GM21390 (cell line): ENCODE results near the gene STRN.
"Not testable (repeated sequence)": the region's sequence is repeated elsewhere in the genome, so short reads cannot be mapped to it uniquely, and the experiment has no call there.

Source experiments
- ATAC-seq: cut with Tn5 transposase; IDR thresholded peaks from one replicate; pipeline ENCODE4 v1.9.1; 2021; ENCODE audit not compliant: unreplicated experiment

STRN gene

GRCh38 chr2:36966370-36967235 is at the start of gene STRN:
Gene STRN, minus strand, starts transcription at chr2:36966536. Its CDS starts 73 bp downstream, at chr2:36966463.
- peak; percentile 98 for ATAC-seq

- ATAC-seq, result no peak
Observed at GRCh38 chr2:37013315-37013641, 46.9 kb upstream of the STRN start.

GRCh38 chr2:37011130-37011529 is 44.8 kb upstream of the STRN start:
- no peak for ATAC-seq

- ATAC-seq, result peak; percentile 100
Observed at GRCh38 chr2:37005118-37005868, 39.0 kb upstream of the STRN start.

GRCh38 chr2:37000988-37001556 is 34.7 kb upstream of the STRN start:
- ATAC-seq, result no peak

GRCh38 chr2:37000318-37000717 is 34.0 kb upstream of the STRN start:
- no peak for ATAC-seq

GRCh38 chr2:36999416-36999815 is 33.1 kb upstream of the STRN start:
- not testable (repeated sequence) for ATAC-seq

- ATAC-seq, result no peak
Observed at GRCh38 chr2:36993841-36994620, 27.7 kb upstream of the STRN start.

GRCh38 chr2:36988008-36988407 is 21.7 kb upstream of the STRN start:
- ATAC-seq, result no peak

GRCh38 chr2:36982467-36982866 is 16.1 kb upstream of the STRN start:
- ATAC-seq, result no peak

GRCh38 chr2:36981911-36982310 is 15.6 kb upstream of the STRN start:
- no peak for ATAC-seq

- ATAC-seq, result not testable (repeated sequence)
Observed at GRCh38 chr2:36979007-36979406, 12.7 kb upstream of the STRN start.

- no peak for ATAC-seq
Observed at GRCh38 chr2:36976065-36976464, 9.7 kb upstream of the STRN start.

GRCh38 chr2:36975306-36975705 is 9.0 kb upstream of the STRN start:
- ATAC-seq, result no peak

GRCh38 chr2:36973320-36973719 is 7.0 kb upstream of the STRN start:
- ATAC-seq, result no peak

GRCh38 chr2:36971990-36972389 is 5.7 kb upstream of the STRN start:
- no peak for ATAC-seq

- no peak for ATAC-seq
Observed at GRCh38 chr2:36967236-36967876, 1.0 kb upstream of the STRN start.

GRCh38 chr2:36965751-36966369 is 476 bp downstream of the STRN start:
- ATAC-seq, result peak; percentile 36

GRCh38 chr2:36965206-36965605 is 1.1 kb downstream of the STRN start:
- no peak for ATAC-seq

- no peak for ATAC-seq
Observed at GRCh38 chr2:36964496-36965058, 1.8 kb downstream of the STRN start.
